Kidney (tissue), 14 donors: Measurements from ENCODE around the gene KLC1. TPM values are rescaled to one million over a fixed set of nuclear protein-coding genes. Genes with fewer than 3 reads are reported as not detected.

Experiments used
- DNase-seq, 5 donors: peaks; one replicate each; pipeline ENCODE4 v3.0.0-alpha.2; 2013 to 2020
- FAIRE-seq: peaks from 2 replicates; lab custom pipeline; 2012; peaks lifted over from hg19 to GRCh38; lab: Jason Lieb, UNC
- H3K27ac ChIP-seq, 2 donors: one replicate each; pipeline ENCODE4 v1.7.0; 2013; ENCODE audit warnings: low read depth in 2 of 2, low read length in 2 of 2, inconsistent platforms in 1 of 2
- H3K27me3 ChIP-seq: one replicate; pipeline ENCODE4 v1.7.1; 2013; ENCODE audit warnings: low read length, inconsistent platforms; ENCODE audit not compliant: control insufficient read depth, insufficient read depth
- H3K36me3 ChIP-seq, 3 donors: one replicate each; pipeline versions ENCODE4 v1.7.0 to v1.7.1; 2013; ENCODE audit warnings: low read length in 3 of 3, control low read depth in 1 of 3, inconsistent platforms in 1 of 3; ENCODE audit not compliant: insufficient read depth in 3 of 3, control insufficient read depth in 2 of 3
- H3K4me1 ChIP-seq, 3 donors: one replicate each; pipeline versions ENCODE4 v1.7.0 to v1.7.1; 2013; ENCODE audit warnings: low read length in 3 of 3, inconsistent platforms in 1 of 3, low read depth in 1 of 3; ENCODE audit not compliant: control insufficient read depth in 2 of 3, insufficient read depth in 2 of 3
- H3K4me3 ChIP-seq, 3 donors: one replicate each; pipeline versions ENCODE4 v1.7.0 to v1.8.1; 2013; ENCODE audit warnings: low read length in 3 of 3, control low read depth in 1 of 3, inconsistent platforms in 1 of 3
- H3K9ac ChIP-seq, 3 donors: one replicate each; pipeline versions ENCODE4 v1.7.0 to v1.7.1; 2013; ENCODE audit warnings: low read length in 3 of 3, control low read depth in 1 of 3, inconsistent platforms in 1 of 3
- H3K9me3 ChIP-seq, 3 donors: one replicate each; pipeline versions ENCODE4 v1.7.0 to v1.7.1; 2013; ENCODE audit warnings: low read length in 3 of 3, control low read depth in 1 of 3, inconsistent platforms in 1 of 3; ENCODE audit not compliant: control insufficient read depth in 2 of 3, insufficient read depth in 1 of 3
- intact Hi-C: fragments of 100-400 bp; cut with DNase I; formaldehyde crosslinking; loops from one replicate; pipeline ENCODE4 v1.11.1; 2022
- polyA plus RNA-seq: library from polyadenylated mRNA; stranded (reverse); fragments of 350-450 nt; fragmentation: Illumina TruSeq; extraction: RNeasy Lipid Tissue Mini Kit (QIAGEN cat#74804); gene quantifications from one replicate; pipeline ENCODE4 v1.2.3, GENCODE V29; 2014; ENCODE audit warnings: low read depth, low replicate concordance; ENCODE audit not compliant: insufficient read depth
- total RNA-seq: library from RNA; stranded (reverse); fragmentation: NEBNext Ultra II Directional; extraction: Animal tissue kit (Norgen Biotek cat#: 25700); gene quantifications from one replicate; pipeline ENCODE4 v1.2.1, GENCODE V29; 2021
- TF ChIP-seq, protein P1 (sequence below): IDR thresholded peaks from 3 replicates; pipeline ENCODE4 v1.5.1; 2012; ENCODE audit warnings: mild to moderate bottlenecking, moderate library complexity, borderline replicate concordance; ENCODE audit not compliant: insufficient read depth; ENCODE audit errors: extremely low read depth
- donor health status: control.
- donor health status: control.
- donor health status: control.
- donor health status: control.
- donor health status: control.
- donor health status: DM: yes; HTN: yes; CAD: no.
- donor health status: Normal renal cell carcinoma (clear cell type).

KLC1 gene
- total and polyA plus RNA-seq, 2 donors from 2014 or later: 49.8 to 152 TPM

GRCh38 chr14:103697206-103697602, 68.2 kb downstream of the KLC1 start:
- peaks cover 0 to 24% (median 8%) of the 10 kb centered on the region in 3 donors for H3K36me3 ChIP-seq
- no peak for FAIRE-seq
- H3K9ac ChIP-seq: no peak overlapping the region
- intact Hi-C loops: no loop called here
- no peak overlapping the region for H3K4me3 ChIP-seq
- no peaks in the 10 kb centered on the region for H3K27me3 ChIP-seq
- peak in 1 of 5 donors; percentile 19 for DNase-seq
- TF ChIP-seq, protein P1, sequence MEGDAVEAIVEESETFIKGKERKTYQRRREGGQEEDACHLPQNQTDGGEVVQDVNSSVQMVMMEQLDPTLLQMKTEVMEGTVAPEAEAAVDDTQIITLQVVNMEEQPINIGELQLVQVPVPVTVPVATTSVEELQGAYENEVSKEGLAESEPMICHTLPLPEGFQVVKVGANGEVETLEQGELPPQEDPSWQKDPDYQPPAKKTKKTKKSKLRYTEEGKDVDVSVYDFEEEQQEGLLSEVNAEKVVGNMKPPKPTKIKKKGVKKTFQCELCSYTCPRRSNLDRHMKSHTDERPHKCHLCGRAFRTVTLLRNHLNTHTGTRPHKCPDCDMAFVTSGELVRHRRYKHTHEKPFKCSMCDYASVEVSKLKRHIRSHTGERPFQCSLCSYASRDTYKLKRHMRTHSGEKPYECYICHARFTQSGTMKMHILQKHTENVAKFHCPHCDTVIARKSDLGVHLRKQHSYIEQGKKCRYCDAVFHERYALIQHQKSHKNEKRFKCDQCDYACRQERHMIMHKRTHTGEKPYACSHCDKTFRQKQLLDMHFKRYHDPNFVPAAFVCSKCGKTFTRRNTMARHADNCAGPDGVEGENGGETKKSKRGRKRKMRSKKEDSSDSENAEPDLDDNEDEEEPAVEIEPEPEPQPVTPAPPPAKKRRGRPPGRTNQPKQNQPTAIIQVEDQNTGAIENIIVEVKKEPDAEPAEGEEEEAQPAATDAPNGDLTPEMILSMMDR: no peak
- H3K4me1 ChIP-seq: peaks cover 0 to 9% (median 6%) of the 10 kb centered on the region in 3 donors
- no peaks in the 10 kb centered on the region for H3K9me3 ChIP-seq
- no peak overlapping the region for H3K27ac ChIP-seq

GRCh38 chr14:103697603-103698379, 68.8 kb downstream of the KLC1 start:
- H3K4me3 ChIP-seq: no peak overlapping the region
- peaks cover 0 to 9% (median 6%) of the 10 kb centered on the region in 3 donors for H3K4me1 ChIP-seq
- FAIRE-seq (no peak), DNase-seq (peak in 1 of 5 donors; percentile 68)
- intact Hi-C loops: no loop called here
- no peak overlapping the region for H3K27ac ChIP-seq
- H3K27me3 ChIP-seq: no peaks in the 10 kb centered on the region
- TF ChIP-seq, protein P1: no peak
- peaks cover 0 to 26% (median 8%) of the 10 kb centered on the region in 3 donors for H3K36me3 ChIP-seq
- no peak overlapping the region for H3K9ac ChIP-seq
- no peaks in the 10 kb centered on the region for H3K9me3 ChIP-seq

GRCh38 chr14:103698380-103699260, 69.6 kb downstream of the KLC1 start:
- H3K4me3 ChIP-seq: no peak overlapping the region
- no peak overlapping the region for H3K27ac ChIP-seq
- intact Hi-C loops: no loop called here
- no peak overlapping the region for H3K9ac ChIP-seq
- no peaks in the 10 kb centered on the region for H3K9me3 ChIP-seq
- DNase-seq: peak in 2 of 5 donors; percentile 49 to 85
- no peaks in the 10 kb centered on the region for H3K27me3 ChIP-seq
- H3K36me3 ChIP-seq: peaks cover 0 to 22% (median 8%) of the 10 kb centered on the region in 3 donors
- peaks cover 0 to 9% (median 6%) of the 10 kb centered on the region in 3 donors for H3K4me1 ChIP-seq
- TF ChIP-seq, protein P1: no peak
- FAIRE-seq: no peak
